Activated naive CD4-positive, alpha-beta T cell treated with anti-CD3 and anti-CD28 coated beads, Interleukin-2, amount 50 U/mL, for 16 hours (primary cell): ENCODE data around the gene NKTR.

Source experiments
- DNase-seq: peaks from one replicate; pipeline ENCODE4 v3.0.0-alpha.2; 2020

Gene NKTR

GRCh38 chr3:42683875-42684598 lies 83.6 kb downstream of the NKTR start:
- peak; percentile 34 for DNase-seq

GRCh38 chr3:42684632-42685362 lies 84.3 kb downstream of the NKTR start:
- DNase-seq = no peak

- peak; percentile 6 for DNase-seq
Observed at GRCh38 chr3:42685363-42685881, 84.9 kb downstream of the NKTR start, which contains the start of gene KLHL40. Gene KLHL40, plus strand, starts transcription at chr3:42685537. Its CDS starts 82 bp downstream, at chr3:42685619.

- peak; percentile 7 for DNase-seq
Observed at GRCh38 chr3:42685891-42686820, 85.7 kb downstream of the NKTR start.

GRCh38 chr3:42686832-42687650 lies 86.6 kb downstream of the NKTR start:
- peak; percentile 2 for DNase-seq

GRCh38 chr3:42688016-42688415 lies 87.5 kb downstream of the NKTR start:
- DNase-seq = peak; percentile 8

- DNase-seq = peak; percentile 4
Observed at GRCh38 chr3:42688487-42689420, 88.3 kb downstream of the NKTR start.

GRCh38 chr3:42689421-42690014 lies 89.0 kb downstream of the NKTR start:
- peak; percentile 5 for DNase-seq

- peak; percentile 3 for DNase-seq
Observed at GRCh38 chr3:42690191-42690590, 89.7 kb downstream of the NKTR start.

- peak; percentile 5 for DNase-seq
Observed at GRCh38 chr3:42690766-42691680, 90.5 kb downstream of the NKTR start.

- DNase-seq = peak; percentile 3
Observed at GRCh38 chr3:42691816-42692666, 91.6 kb downstream of the NKTR start.

GRCh38 chr3:42692667-42693529 lies 92.4 kb downstream of the NKTR start:
- peak; percentile 4 for DNase-seq

- no peak for DNase-seq
Observed at GRCh38 chr3:42693530-42693930, 93.0 kb downstream of the NKTR start.

GRCh38 chr3:42694366-42694765 lies 93.9 kb downstream of the NKTR start:
- DNase-seq = no peak

GRCh38 chr3:42696356-42697288 lies 96.1 kb downstream of the NKTR start:
- no peak for DNase-seq
